Stimulated activated CD8-positive, alpha-beta memory T cell treated with anti-CD3 and anti-CD28 coated beads, Interleukin-7, amount 100 ng/mL, for 1 hour (primary cell): ENCODE results near the gene SLC12A6.
"Not testable (repeated sequence)": the region's sequence is repeated elsewhere in the genome, so short reads cannot be mapped to it uniquely, and the experiment has no call there.

Source experiments
- DNase-seq, 2 donors: peaks; one replicate each; pipeline ENCODE4 v3.0.0-alpha.2; 2020; ENCODE audit warnings: low read depth in 2 of 2

Gene SLC12A6

GRCh38 chr15:34337557-34338306, at the start of gene SLC12A6:
SLC12A6 (minus strand) TSS chr15:34337781; CDS start chr15:34336680, 1,101 bp downstream.
- peak; percentile 79 to 83 for DNase-seq

- DNase-seq = not testable (repeated sequence)
Observed at GRCh38 chr15:34381829-34382521, 44.4 kb upstream of the SLC12A6 start.

GRCh38 chr15:34380491-34380890, 42.9 kb upstream of the SLC12A6 start:
- not testable (repeated sequence) for DNase-seq

GRCh38 chr15:34376856-34377255, 39.3 kb upstream of the SLC12A6 start:
- no peak for DNase-seq

- not testable (repeated sequence) for DNase-seq
Observed at GRCh38 chr15:34375541-34375940, 38.0 kb upstream of the SLC12A6 start.

GRCh38 chr15:34374816-34375215, 37.2 kb upstream of the SLC12A6 start:
- DNase-seq = no peak

GRCh38 chr15:34373951-34374350, 36.4 kb upstream of the SLC12A6 start:
- no peak for DNase-seq

- no peak for DNase-seq
Observed at GRCh38 chr15:34370643-34371042, 33.1 kb upstream of the SLC12A6 start.

- no peak for DNase-seq
Observed at GRCh38 chr15:34370129-34370528, 32.5 kb upstream of the SLC12A6 start.

GRCh38 chr15:34367101-34368081, 29.8 kb upstream of the SLC12A6 start, which contains the start of gene LPCAT4:
LPCAT4 (minus strand) TSS chr15:34367196; CDS start chr15:34367100, 96 bp downstream.
- DNase-seq = peak; percentile 70 to 81

GRCh38 chr15:34366271-34367065, 28.9 kb upstream of the SLC12A6 start:
- DNase-seq = no peak

GRCh38 chr15:34365836-34366235, 28.3 kb upstream of the SLC12A6 start:
- DNase-seq = no peak

- DNase-seq = no peak
Observed at GRCh38 chr15:34365091-34365825, 27.7 kb upstream of the SLC12A6 start.

- no peak for DNase-seq
Observed at GRCh38 chr15:34364041-34364440, 26.5 kb upstream of the SLC12A6 start.

- DNase-seq = no peak
Observed at GRCh38 chr15:34362047-34362773, 24.6 kb upstream of the SLC12A6 start.

- no peak for DNase-seq
Observed at GRCh38 chr15:34361278-34361677, 23.7 kb upstream of the SLC12A6 start.

- DNase-seq = no peak
Observed at GRCh38 chr15:34360298-34360697, 22.7 kb upstream of the SLC12A6 start.

- DNase-seq = no peak
Observed at GRCh38 chr15:34359416-34359815, 21.8 kb upstream of the SLC12A6 start.

- DNase-seq = no peak
Observed at GRCh38 chr15:34358948-34359347, 21.4 kb upstream of the SLC12A6 start.

- no peak for DNase-seq
Observed at GRCh38 chr15:34358367-34358766, 20.8 kb upstream of the SLC12A6 start.
